HG03457 (cell line): ENCODE results near the gene COL27A1.
"Not testable (repeated sequence)": the region's sequence is repeated elsewhere in the genome, so short reads cannot be mapped to it uniquely, and the experiment has no call there.

Experiments used
- ATAC-seq: cut with Tn5 transposase; IDR thresholded peaks from one replicate; pipeline ENCODE4 v1.9.1; 2021; ENCODE audit warnings: moderate number of reproducible peaks; ENCODE audit not compliant: unreplicated experiment

Gene COL27A1

GRCh38 chr9:114331229-114332195 is 176.2 kb downstream of the COL27A1 start:
- ATAC-seq: not testable (repeated sequence)

- not testable (repeated sequence) for ATAC-seq
Measured at GRCh38 chr9:114332474-114333040, 177.2 kb downstream of the COL27A1 start.

DNA sequence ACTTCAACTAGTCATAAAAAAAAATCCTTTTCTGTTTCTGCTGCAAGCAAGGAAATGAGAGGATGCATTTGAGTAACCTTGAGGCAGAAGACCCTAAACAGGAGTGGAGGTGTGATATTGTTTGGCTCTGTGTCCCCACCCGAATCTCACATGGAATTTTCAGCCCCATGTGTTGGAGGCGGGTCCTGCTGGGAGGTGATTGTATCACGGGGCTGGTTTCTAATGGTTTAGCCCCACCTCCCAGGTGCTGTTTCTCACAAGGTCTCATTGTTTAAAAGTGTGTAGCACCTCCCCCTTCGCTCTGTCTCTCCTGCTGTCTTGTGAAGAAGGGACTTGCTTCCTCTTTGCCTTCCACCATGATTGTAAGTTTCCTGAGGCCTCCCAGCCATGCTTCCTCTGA is 178.4 kb downstream of the COL27A1 start:
- ATAC-seq: not testable (repeated sequence)

- ATAC-seq: no peak
Measured at GRCh38 chr9:114334490-114334889, 179.2 kb downstream of the COL27A1 start.

DNA sequence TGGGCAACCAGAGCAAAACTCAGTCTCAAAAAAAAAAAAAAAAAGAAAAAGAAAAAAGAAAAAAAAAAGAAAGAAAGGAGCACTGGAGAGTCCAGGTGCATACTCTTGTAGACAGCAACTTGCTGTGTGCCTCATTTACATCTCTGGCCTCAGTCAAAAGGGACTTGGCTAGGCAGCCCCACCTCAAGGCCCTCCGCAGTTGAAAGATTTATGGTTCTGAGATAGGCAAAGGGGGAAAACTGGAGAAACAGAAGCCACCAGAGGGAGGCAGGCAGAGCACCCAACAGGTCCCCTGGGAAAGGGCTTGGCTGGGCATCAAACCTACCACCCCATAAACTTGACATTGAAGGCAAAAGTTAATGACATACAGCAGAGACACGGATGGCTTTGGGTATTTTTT is 180.4 kb downstream of the COL27A1 start:
- no peak for ATAC-seq

GRCh38 chr9:114336157-114336556 is 180.8 kb downstream of the COL27A1 start:
- no peak for ATAC-seq

GRCh38 chr9:114336699-114337395 is 181.5 kb downstream of the COL27A1 start:
- ATAC-seq: no peak

GRCh38 chr9:114338187-114338586 is 182.8 kb downstream of the COL27A1 start:
- no peak for ATAC-seq

DNA sequence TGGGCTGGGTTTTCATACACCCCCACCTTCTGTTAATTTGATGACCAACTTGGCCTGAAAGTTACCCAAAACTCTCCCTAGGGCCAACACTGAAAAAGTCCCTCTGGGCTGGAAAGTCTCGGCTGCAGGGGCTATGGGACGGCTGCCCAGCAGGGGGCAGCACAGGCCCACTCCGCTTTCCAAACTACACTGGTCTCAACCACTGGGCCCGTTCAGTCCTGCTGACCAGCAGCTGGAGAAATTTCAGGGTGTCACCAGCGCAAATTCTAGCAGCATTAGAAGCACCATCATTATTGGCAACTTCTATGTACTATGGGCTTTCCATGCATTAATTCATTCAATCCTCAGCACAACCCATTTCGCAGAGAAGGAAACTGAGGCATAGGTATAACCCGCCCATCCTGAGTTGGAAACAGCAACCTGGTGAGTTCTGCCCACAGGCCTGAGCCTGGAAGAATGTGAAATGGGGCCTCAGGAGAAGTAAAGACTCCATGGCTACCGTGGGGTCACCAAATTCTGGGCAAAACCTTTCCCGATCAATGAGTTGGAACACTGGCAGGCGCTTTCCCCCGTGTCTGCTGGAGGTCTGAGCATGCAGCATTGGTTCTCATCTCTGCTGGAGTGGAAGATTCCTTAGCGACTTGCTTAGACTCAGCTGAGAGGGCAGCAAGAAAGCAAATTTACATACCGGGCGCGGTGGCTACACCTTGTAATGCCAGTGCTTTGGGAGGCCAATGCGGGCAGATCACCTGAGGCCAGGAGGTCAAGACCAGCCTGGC is 184.0 kb downstream of the COL27A1 start:
- no peak for ATAC-seq

DNA sequence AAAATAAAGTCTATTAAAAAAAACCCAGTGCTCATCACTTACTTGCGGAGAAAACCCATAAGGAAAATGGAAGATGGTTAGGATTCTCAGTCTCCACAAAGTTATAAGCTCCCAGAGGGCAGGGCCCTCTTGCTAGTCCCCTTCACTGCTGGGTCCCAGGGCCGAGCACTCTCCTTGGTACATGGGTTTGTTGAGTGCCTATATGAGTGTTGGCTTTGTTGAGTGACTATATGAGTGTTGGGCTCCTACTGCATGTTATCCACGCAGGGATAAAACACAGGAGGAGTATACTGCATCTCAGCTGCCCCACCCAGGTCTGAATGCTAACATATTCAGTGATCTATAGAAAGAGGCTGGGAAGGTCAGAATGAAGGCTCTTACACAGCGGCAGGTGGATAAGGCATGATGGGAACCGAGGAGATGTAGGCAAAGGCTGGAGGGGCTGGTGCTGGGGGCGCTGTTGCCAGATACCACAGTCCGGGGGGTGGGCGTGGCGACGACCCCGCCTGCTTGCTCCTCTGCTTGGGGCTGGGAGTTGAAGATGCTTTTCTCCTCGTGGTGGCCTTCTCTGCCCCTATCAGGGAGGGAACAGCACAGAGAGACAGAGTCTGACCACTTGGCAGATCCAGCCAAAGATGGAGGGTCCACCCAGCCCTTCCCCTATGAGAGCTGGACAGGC is 186.0 kb downstream of the COL27A1 start:
- ATAC-seq: no peak

DNA sequence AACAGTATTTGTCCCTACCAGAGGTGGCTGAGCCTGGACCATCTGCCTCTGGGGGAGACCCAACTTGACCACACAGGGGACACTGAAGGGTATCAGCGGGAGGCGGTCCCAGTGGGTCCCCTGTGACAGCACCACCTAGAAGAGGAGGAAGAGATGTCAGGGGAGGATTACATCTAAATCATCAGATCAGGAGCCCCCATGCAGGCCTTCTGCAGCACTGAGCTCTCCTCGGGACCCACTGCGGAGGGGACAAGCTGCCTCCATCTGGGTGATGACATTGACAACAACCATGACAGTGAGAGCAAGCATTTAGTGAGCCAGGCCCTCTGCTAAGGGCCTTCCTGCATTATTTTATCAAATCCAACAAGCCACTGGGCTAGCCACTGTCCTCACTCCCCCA is 186.7 kb downstream of the COL27A1 start:
- no peak for ATAC-seq

GRCh38 chr9:114342755-114343440 is 187.6 kb downstream of the COL27A1 start:
- no peak for ATAC-seq

DNA sequence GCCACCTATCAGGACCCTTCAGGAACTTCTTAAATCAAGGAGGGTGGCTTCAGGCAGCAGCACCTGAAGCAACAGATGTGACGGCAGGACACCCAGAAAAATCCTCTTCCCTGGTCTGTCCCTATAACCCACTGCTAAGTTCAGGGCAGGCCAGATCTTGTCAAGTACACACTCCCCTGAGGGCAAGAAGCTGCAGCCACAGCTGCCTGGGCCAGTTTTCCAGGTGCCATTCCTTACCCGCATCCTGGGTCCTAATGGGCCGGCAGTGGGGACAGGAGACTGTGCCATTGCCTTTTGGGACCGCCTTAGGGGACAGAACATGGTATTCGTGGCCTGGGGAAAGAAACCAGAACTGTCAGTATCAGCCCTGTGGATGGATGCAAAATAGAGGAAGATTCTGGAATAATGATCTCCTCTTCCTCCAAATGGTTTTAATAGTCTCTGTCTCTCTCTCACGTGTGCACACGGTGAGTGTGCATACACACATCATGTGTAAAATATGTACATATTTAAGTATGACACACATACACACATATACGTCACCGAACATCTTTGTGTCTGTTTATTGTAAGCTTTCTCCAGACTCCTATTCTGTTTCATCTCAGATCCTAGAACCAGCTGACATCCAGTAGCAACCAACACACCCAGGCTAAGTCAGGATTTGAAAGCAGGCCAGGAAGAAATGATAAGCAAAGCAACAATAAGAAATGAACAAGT is 188.3 kb downstream of the COL27A1 start:
- no peak for ATAC-seq

GRCh38 chr9:114344188-114344566 is 188.8 kb downstream of the COL27A1 start:
- no peak for ATAC-seq

- ATAC-seq: no peak
Measured at GRCh38 chr9:114344692-114345091, 189.4 kb downstream of the COL27A1 start.

- no peak for ATAC-seq
Measured at GRCh38 chr9:114345493-114346065, 190.2 kb downstream of the COL27A1 start.

GRCh38 chr9:114346146-114346545 is 190.8 kb downstream of the COL27A1 start:
- ATAC-seq: no peak

- no peak for ATAC-seq
Measured at GRCh38 chr9:114347675-114348074, 192.3 kb downstream of the COL27A1 start.
